ENCODE data around the gene HPGDS.
"Not testable (repeated sequence)": the region's sequence is repeated elsewhere in the genome, so short reads cannot be mapped to it uniquely, and the experiment has no call there.

HPGDS gene

DNA sequence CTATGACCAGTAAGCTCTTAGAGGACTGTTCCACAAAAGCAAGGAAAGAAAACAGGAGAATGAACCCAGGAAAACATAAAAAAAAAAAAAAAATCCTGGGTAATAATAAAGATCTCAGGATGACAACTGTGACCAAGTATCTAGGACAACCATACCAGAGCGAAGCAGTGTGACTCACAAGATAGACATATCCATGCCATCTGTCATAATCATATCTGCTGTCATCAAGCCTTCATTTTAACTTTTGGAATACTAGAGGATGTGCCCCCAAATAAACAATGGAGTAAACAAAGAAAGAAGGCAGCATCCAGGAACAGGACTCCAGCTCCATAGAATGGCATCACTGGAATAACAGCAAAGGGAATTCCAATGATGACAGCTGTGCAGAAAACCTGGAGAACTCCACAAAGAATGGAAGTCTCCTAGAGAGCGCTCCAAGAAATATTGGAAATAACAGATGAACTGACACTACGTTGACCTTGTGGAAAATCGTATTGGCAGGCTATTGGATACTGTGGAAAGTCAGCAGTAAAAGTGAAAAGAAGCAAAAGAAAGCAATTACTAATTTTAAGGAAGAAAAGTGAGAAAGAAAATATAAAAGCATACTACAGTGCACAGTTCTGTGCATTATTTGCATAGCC lies 35.3 kb downstream of the HPGDS start:
- DNase-seq: no peak

DNA sequence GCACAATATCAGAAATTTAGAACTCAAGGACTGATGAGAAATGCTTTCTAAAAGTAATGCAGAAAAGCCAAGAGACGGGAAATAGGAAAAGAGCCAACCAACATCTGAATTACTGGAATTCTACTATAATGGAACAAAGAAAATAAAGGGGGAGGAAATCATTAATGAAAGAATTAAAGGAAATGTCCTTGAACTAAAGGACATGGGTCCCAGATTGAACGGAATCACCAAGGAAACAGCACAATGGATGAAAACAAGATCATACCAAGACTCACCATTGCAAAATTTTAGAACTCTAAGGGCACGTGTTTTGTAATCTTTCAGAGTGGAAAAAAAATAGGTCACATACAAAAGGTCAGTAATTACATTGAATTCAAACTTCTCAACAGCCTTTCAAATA lies 35.9 kb downstream of the HPGDS start:
- DNase-seq: no peak

DNA sequence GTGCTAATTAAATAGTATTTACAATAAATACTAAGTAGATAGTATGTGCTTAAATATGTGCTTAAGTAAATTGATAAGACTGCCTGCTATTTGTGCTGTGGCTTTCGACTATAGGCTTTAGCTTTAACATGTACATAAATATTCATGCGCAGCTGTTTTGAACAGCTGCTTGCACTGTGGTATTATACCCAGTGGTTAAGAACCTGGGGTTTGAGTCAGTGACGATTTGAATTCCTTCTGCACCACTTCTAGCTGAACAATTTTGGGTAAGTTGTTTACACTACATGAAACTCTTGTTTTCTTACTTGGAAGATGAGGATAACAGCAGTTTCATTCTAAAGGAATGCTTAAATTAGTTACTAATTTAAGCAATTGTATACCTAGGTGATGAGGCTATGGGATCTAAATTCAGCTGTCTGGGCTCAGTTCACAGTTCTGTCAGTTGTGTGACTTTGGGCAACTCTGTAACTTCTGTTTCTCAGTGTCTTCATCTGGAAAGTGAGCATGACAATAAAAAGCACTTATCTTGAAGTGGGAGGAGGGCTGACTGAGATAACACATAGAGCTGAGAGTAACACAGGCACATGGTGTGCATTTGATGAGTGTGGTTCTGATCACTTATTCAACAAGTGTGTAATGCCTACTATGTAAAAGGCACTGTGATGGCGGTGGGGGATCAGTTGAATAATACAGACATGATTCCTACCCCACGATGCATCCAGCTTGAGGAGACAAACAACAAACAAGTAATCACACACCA lies 37.0 kb downstream of the HPGDS start:
- no peak for DNase-seq

DNA sequence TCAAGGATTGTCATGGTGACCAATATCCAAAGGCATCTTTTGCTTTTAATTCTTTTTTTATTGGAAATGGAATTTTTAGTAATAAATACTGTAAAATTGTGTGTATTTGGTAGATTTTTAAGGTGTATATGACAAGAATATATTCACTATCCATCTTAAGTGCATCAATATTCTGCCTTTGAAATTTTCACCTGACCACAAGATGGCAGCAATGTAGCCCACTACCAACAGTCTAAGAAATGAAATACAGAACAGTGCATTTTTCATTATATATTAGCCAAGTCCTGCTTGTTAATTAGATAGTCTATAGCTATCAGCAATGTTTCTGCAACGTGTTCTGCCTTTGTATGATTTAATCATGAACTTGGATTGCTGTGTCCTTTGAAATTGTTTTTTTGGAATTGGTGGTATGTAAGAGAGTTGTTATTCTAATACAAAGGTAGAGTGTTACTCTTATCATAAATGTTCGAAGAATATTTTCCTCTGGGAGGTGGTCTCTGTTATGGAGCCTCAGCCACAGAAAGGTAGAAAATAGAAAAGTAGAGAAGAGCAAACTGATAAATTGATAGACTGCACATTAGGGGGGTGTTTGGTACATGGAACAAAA lies 38.2 kb downstream of the HPGDS start:
- DNase-seq: no peak

DNA sequence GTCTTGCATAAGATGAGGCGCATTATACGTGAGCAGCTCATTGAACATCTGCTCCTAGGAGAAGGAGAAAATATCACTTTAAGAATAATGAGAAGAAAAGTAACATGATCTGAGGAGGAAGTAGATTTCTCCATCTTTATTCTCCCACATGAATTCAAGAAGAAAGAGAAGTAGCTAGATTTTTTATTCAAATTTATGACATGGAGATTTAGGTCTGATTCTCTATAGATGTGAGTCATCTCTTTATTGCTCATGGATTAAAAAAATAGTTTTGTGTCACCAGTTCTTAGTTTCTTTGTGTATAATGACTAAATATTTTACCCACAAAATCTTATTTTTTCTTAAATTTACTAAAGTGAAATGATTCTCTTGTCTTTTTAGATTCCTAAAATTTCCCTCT lies 40.4 kb downstream of the HPGDS start:
- DNase-seq: no peak

DNA sequence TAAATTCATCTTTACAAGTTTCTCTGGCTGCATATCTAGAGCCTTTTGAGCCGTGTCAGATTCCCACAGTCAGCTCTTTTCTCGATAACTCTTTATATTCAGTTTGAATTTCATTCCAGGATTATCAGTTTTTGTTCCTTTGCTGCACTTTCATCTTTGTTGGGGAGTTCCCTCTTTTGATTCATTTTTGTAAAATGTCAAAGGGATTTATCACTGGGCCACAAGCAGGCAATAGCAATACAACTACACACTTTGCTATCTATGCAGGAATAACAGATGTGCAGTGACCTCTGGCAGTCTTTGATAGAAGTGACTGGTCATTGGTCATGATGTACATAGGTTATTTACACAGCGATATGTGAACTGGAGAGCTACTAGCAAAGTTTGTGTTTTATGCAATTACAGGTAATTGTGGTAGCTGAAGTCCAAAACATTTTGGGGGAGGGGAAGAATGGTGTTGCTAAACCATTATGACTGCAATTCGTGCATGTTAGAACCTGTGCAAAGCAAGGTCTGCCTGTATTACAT lies 43.8 kb downstream of the HPGDS start:
- no peak for DNase-seq

DNA sequence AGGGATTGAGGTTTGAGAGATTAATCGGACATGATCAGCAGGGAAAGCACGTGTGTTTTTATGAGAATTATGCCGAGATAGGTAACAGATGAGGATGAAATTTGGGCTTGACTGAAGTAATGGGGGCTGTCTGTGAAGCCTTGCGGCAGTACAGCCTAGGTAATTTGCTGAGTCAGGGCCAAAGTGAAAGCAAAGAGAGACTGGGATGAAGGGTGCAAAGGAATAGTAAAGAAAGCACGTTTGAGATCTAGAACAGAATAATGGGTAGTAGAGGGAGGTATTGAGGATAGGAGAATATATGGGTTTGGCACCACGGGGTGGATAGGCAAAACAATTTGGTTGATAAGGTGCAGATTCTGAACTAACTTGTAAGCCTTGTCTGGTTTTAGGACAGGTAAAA lies 47.2 kb downstream of the HPGDS start:
- DNase-seq: not testable (repeated sequence)

DNA sequence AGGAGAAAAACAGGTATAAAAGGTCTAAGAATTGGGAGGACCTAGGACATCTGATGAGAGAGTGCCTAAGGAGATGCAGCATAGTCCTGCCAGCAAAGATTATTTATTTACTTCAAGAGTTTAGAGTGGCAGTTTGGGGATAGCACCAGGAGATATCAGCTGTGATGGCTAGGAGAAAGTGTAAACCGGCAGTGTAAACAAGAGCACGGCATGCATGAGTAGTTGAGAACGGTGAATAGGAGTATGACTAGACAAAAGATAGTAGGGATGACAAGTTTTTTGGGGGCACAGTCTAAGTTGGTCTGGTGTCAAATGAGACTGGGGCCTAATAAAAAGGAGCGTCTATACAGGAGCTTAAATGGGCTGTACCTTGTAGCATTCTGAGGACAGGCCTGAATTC lies 48.7 kb downstream of the HPGDS start:
- not testable (repeated sequence) for DNase-seq

DNA sequence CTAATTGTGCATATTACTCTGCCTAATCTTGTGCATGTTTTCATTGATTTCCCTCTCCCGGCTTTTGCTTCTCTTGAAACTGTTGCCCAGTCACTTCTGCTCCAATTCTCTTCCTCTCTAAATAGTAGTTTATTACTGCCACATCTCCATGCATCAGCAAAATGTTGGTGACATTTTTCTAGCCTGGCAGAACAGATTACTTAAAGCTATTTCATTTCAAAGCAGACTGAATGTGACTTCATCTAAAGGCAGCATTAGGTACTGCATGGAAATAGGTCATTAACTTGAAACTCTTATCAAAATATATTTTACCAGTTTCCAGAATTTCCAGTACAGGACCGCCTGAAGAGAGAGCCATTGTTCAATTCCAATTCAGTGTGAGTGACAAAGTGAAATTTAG lies 52.4 kb downstream of the HPGDS start:
- DNase-seq: no peak

DNA sequence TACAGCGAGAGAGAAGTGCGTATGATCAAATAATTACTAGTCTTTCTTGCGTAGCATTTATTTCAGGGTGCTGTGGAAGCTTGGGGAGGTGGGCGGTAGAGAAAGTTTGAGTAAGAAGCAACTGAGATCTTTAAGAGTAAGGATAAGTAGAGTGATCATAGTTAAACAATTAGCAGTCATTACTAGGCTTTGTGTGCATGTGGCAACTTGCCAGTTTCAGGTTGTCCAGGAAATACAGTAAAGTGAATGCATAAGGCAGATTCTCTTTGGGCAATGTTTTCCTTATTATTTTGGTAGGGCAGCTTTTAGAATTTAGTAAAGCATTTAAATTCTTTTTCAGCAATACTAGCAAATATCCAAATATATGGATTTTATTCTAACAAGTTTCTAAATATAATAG lies 57.0 kb downstream of the HPGDS start:
- DNase-seq: no peak

DNA sequence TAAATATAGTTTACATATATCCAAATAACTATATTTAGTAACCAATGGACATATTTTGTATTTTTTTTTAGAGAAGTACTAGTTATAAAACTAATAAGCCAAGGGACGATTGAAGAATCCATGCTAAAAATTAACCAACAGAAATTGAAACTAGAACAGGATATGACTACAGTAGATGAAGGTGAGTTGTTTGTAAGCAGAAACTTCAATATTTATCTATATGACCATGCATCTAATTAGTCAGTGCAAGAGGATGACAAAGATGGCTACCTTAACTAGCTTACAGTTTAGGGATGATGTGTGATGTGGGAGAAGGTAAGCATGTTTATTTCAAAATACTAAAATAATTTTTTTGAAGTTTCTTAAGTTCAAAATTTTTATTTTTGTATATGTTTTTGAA lies 57.7 kb downstream of the HPGDS start:
- DNase-seq: no peak

DNA sequence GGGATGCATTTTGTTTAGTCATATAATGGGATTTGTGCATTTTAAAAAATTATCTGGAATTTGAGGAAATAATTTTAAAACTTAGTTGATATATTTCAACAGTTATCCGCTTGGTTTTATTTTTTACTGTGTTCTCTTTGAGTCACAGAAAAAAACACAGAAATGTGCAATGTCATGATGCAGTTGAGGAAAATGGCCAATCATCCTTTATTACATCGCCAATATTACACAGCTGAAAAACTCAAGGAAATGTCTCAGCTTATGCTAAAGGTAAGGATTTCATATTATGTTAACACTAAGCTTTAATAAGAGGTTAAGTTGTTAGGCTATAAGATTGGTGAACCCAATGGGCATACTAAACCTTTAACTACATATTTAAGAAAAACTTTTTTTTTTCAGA lies 63.9 kb downstream of the HPGDS start:
- DNase-seq: no peak

DNA sequence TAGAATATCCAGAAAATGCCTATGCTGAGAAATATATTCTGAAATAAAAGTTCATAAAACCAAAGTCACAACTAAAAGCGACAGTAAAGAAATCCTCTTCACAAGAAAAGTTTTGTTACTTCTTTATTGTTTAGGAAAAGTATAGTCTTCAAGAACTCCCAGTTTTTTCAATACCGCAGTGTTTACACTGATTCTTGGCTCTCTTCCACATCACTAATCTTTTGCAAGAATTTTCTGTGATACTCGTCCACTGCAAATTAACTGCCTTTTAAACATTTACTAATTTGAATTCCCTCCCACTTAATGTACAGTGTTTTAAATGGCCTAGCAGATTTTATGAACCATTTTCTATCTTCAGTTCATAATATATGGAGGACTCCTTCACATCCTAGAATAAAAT lies 65.1 kb downstream of the HPGDS start:
- DNase-seq: no peak

DNA sequence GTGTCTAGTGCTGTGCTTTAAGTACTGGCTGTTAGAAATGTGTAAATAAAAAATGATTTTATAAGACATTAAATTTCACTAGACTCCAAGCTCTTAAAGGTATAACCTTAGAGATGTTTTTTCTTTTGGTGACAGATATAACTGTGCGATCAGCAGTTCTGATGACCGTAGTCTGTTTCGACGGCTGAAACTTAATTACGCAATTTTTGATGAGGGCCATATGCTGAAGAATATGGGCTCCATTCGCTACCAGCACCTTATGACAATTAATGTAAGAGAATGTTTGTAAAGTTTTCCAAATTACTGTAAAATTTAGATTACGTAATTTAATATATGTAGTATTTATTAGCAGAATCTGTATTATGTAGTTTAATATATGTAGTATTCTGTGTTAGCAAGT lies 66.4 kb downstream of the HPGDS start:
- no peak for DNase-seq

DNA sequence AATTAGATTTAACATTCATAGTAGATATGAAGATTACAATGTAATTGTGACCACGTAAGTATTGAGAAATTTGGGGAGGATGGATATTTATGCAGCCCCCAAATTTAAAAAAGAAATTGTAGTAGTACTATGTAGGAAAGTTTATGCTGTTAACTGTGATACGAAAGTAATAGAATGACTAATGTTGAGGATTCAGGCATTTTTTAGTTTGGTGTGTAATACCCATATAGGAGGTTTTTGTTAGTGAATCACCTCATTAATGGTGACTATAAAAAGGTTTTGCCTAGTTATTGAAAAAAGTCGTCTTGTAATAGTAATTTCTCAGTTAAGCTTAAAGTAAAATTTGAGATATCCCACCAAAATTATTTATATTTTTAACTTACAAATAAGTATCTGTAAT lies 67.7 kb downstream of the HPGDS start:
- DNase-seq: no peak

DNA sequence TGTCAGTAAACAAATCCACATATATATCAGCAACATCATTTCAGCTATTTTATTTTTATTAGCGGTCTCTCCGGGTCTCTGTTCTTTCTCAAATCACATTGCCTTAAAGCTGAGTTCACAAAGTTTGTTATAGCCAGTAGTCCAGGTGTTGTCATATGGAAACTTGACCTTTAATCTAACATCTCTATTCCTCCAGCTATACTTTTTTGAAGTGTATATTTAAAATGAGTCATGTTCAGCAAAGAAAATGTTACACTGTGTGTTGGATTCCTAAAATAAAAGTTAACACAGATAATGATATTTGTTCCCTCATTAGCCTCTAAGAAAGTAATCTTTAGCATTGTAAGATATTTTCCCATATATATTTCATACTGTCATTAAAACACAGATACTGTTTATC lies 71.4 kb downstream of the HPGDS start:
- DNase-seq: no peak

DNA sequence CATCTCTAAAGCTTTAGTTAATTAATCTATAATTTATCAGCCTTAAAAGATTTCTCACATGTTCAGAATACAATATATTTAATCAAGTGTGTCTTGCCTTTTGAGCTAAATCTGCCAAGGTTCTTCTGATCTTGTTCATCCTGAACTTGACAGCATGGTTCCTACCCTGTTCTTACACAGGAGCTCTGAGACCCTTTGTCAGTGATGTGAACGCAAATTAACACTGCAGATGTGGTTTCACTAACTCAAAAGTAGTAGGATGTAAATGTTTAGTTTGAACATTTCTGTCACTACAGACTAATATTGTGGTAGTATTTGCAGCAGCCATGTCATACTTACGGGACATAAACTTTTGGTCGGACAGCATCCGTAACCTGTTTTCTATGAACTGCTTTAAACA lies 75.6 kb downstream of the HPGDS start:
- no peak for DNase-seq

DNA sequence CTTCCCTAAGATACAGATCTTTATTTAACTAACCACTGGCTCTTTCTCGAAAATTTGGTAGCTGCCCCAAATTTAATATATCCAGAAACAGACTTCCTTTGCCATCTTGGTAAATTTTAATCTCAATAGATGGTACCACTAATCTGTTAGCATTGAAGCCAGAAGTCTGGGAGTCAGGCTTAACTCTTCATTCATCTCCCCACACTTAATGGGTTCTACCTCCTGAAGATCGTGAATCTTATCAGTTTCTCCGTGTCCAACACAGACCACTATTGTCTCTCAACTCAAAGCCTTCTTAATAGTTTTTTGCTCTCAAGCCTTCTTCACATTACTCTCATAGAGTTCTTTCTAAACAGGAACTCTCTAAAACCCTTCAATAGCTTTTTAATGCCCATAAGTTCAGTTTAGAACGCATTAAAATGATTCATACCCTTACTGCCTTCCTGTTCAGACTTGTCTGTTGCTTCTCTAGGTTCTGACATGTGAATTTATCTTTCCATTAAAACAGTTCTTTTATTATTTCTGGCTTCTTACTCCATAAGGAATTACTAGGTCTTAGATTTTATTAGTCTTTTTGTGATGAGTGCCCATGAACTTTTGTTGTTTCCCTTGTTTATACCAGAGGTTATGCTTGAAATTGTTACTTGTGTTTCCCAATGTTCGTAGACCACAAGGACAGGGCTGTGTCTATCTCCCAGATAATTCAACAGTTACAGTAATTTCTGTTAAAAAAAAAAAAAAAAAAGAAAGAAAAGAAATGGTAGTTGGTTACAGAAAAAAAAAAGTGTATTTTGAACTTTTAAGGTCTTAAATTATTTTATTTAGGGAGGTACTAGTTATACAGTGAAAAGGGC lies 80.2 kb downstream of the HPGDS start:
- DNase-seq: no peak

DNA sequence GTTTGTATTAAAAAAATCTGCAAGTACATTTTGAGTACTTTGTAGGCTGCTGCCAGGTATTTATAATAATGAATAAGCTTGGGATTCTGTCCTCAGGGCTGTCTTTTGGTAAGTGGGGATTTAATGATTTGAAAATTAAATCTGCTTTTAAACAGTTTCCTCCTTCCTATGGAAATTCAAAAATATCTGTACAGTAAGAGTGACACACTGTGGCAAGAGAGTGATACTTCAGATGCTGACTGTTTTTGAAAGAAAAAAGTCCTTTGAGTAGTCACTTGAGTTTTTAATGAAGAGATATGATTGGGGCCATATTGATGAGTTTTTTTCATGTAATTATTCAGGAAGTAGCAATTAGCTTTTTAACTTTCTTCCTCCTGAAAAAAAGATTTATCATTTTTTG lies 85.8 kb downstream of the HPGDS start:
- no peak for DNase-seq

DNA sequence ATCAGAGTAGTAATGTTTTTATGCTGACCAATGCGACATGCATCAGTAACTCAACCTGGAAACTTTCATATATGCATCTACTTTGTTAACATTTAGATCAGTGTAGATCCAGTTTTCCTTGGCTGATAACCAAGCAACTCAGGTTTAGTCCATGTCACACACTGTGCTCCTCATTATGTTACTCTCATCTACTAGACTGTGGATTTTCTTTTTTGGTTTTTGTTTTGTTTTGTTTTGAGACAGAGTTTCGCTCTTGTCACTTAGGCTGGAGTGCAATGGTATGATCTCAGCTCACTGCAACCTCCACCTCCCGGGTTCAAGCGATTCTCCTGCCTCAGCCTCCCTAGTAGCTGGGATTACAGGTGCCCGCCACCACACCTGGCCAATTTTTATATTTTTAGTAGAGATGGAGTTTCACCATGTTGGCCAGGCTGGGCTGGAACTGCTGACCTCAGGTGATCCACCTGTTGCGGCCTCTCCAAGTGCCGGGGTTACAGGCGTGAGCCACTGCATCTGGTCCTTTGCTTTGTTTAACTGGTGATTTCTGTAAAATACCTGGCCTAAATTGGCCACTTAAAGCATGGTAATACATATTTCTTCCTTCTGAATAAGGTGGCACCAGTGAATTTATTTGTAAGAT lies 86.4 kb downstream of the HPGDS start:
- no peak for DNase-seq

DNA sequence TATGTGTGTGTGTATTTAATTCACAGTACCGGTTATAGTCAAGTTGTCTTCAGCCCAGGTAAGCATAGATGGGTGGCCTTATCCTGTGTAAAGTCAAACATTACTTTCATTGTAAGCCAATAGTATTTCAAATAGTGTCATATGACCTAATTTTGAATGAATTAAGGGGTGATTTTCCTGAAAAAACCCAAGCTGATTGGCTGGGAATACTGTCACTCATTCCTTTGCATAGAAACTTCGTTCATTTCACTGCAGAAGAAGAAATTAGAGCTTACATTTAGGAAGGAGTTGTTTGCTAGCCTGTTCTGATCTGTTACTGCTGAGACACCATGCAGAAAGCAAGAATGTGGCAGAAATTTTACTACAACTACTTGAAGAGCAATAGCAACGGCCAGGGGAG lies 89.6 kb downstream of the HPGDS start:
- DNase-seq: no peak

DNA sequence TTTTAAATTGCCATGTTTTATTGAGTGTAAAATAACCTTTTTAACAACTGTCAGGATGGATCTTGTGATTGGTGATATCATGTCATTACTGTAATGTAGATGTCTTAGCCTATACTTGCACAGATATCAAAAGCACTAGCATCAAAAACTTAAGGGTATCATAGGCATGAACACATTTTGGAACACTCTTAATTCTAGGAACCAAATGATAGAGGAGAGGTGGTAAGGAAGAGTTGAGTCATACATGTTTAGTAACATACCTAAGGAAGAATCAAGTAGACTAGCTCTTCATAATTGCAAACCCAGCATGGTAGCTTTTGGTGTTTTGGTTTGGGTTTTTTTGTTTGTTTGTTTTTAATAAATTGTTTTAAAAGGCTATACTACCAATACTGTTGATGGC lies 91.5 kb downstream of the HPGDS start:
- no peak for DNase-seq

Measured in GF-D8 (cell line).